GDM1 (cell line): ENCODE data around the gene ZNF594.
"Not testable (repeated sequence)": the region's sequence is repeated elsewhere in the genome, so short reads cannot be mapped to it uniquely, and the experiment has no call there.

Experiments used
- DNase-seq: peaks from one replicate; lab custom pipeline; 2025; lab: John Stamatoyannopoulos, UW

Gene ZNF594

GRCh38 chr17:5201011-5201410 lies 9.3 kb upstream of the ZNF594 start:
- no peak for DNase-seq

GRCh38 chr17:5200360-5200759 lies 8.7 kb upstream of the ZNF594 start:
- no peak for DNase-seq

- no peak for DNase-seq
Measured at GRCh38 chr17:5198472-5198871, 6.8 kb upstream of the ZNF594 start.

- no peak for DNase-seq
Measured at GRCh38 chr17:5194346-5194745, 2.7 kb upstream of the ZNF594 start.

GRCh38 chr17:5184288-5184687 lies 7.4 kb downstream of the ZNF594 start:
- no peak for DNase-seq

GRCh38 chr17:5183410-5183793 lies 8.3 kb downstream of the ZNF594 start:
- DNase-seq = no peak

GRCh38 chr17:5182597-5183409 lies 8.9 kb downstream of the ZNF594 start:
- DNase-seq = no peak

GRCh38 chr17:5181509-5182305 lies 10.0 kb downstream of the ZNF594 start:
- no peak for DNase-seq

GRCh38 chr17:5179003-5179402 lies 12.7 kb downstream of the ZNF594 start:
- DNase-seq = no peak

GRCh38 chr17:5175027-5175426 lies 16.6 kb downstream of the ZNF594 start:
- not testable (repeated sequence) for DNase-seq

- DNase-seq = peak; percentile 3
Measured at GRCh38 chr17:5165791-5166564, 25.7 kb downstream of the ZNF594 start.

GRCh38 chr17:5164436-5164835 lies 27.2 kb downstream of the ZNF594 start:
- no peak for DNase-seq

- not testable (repeated sequence) for DNase-seq
Measured at GRCh38 chr17:5161793-5162192, 29.9 kb downstream of the ZNF594 start.

- DNase-seq = not testable (repeated sequence)
Measured at GRCh38 chr17:5160702-5161101, 31.0 kb downstream of the ZNF594 start.

- not testable (repeated sequence) for DNase-seq
Measured at GRCh38 chr17:5146122-5146521, 45.5 kb downstream of the ZNF594 start.

- DNase-seq = not testable (repeated sequence)
Measured at GRCh38 chr17:5142877-5143276, 48.8 kb downstream of the ZNF594 start.

GRCh38 chr17:5139458-5139732 lies 52.3 kb downstream of the ZNF594 start:
- no peak for DNase-seq

- DNase-seq = no peak
Measured at GRCh38 chr17:5138616-5139457, 52.8 kb downstream of the ZNF594 start.

GRCh38 chr17:5138198-5138544 lies 53.5 kb downstream of the ZNF594 start:
- DNase-seq = not testable (repeated sequence)

GRCh38 chr17:5137511-5138197 lies 54.0 kb downstream of the ZNF594 start:
- not testable (repeated sequence) for DNase-seq
